Stimulated activated CD8-positive, alpha-beta memory T cell treated with anti-CD3 and anti-CD28 coated beads, Interleukin-15, amount 100 ng/mL, for 24 hours (primary cell): ENCODE data around the gene MCUB.
"Not testable (repeated sequence)": the region's sequence is repeated elsewhere in the genome, so short reads cannot be mapped to it uniquely, and the experiment has no call there.

ENCODE experiments used
- DNase-seq: peaks from one replicate; pipeline ENCODE4 v3.0.0-alpha.2; 2020; ENCODE audit warnings: low read depth

MCUB gene

GRCh38 chr4:109559983-109560686 is at the start of gene MCUB:
MCUB (plus strand) TSS chr4:109560246; CDS start chr4:109560338, 92 bp downstream.
- DNase-seq, result peak; percentile 62

- no peak for DNase-seq
Measured at GRCh38 chr4:109510687-109511086, 49.4 kb upstream of the MCUB start.

GRCh38 chr4:109511414-109511813 is 48.6 kb upstream of the MCUB start:
- no peak for DNase-seq

- not testable (repeated sequence) for DNase-seq
Measured at GRCh38 chr4:109513368-109513767, 46.7 kb upstream of the MCUB start.

- DNase-seq, result no peak
Measured at GRCh38 chr4:109532182-109532581, 27.9 kb upstream of the MCUB start.

GRCh38 chr4:109545401-109545800 is 14.6 kb upstream of the MCUB start:
- no peak for DNase-seq

- DNase-seq, result no peak
Measured at GRCh38 chr4:109547394-109547793, 12.7 kb upstream of the MCUB start.

GRCh38 chr4:109548655-109549054 is 11.4 kb upstream of the MCUB start:
- no peak for DNase-seq

GRCh38 chr4:109552237-109552636 is 7.8 kb upstream of the MCUB start:
- no peak for DNase-seq

- no peak for DNase-seq
Measured at GRCh38 chr4:109553130-109553529, 6.9 kb upstream of the MCUB start.

GRCh38 chr4:109554971-109555370 is 5.1 kb upstream of the MCUB start:
- DNase-seq, result no peak

GRCh38 chr4:109557433-109557832 is 2.6 kb upstream of the MCUB start:
- no peak for DNase-seq

GRCh38 chr4:109558095-109558494 is 2.0 kb upstream of the MCUB start:
- not testable (repeated sequence) for DNase-seq

GRCh38 chr4:109559625-109559982 is 442 bp upstream of the MCUB start:
- peak; percentile 20 for DNase-seq

GRCh38 chr4:109560687-109561461 is 828 bp downstream of the MCUB start:
- no peak for DNase-seq

GRCh38 chr4:109562457-109563239 is 2.6 kb downstream of the MCUB start:
- no peak for DNase-seq

- DNase-seq, result no peak
Measured at GRCh38 chr4:109571494-109571893, 11.4 kb downstream of the MCUB start.

- no peak for DNase-seq
Measured at GRCh38 chr4:109572154-109572553, 12.1 kb downstream of the MCUB start.

GRCh38 chr4:109574443-109574850 is 14.4 kb downstream of the MCUB start:
- DNase-seq, result no peak

- no peak for DNase-seq
Measured at GRCh38 chr4:109574931-109575804, 15.1 kb downstream of the MCUB start.

GRCh38 chr4:109576462-109576861 is 16.4 kb downstream of the MCUB start:
- no peak for DNase-seq

GRCh38 chr4:109578846-109579245 is 18.8 kb downstream of the MCUB start:
- DNase-seq, result no peak
